ENCODE data around the gene KIAA0586.
"Not testable (repeated sequence)": the region's sequence is repeated elsewhere in the genome, so short reads cannot be mapped to it uniquely, and the experiment has no call there.

The KIAA0586 gene

GRCh38 chr14:58501214-58501816, 73.8 kb downstream of the KIAA0586 start:
- H3K36me3 ChIP-seq (ENCODE audit: insufficient read depth, low read depth, low read length) = peaks cover 15% of the 10 kb centered on the region
- H3K9me3 ChIP-seq (ENCODE audit: insufficient read depth, low read depth, low read length) = no peaks in the 10 kb centered on the region
- no peak overlapping the region for H3K9ac ChIP-seq (ENCODE audit: low read depth, low read length)

GRCh38 chr14:58513272-58513671, 85.8 kb downstream of the KIAA0586 start:
- no peak overlapping the region for H3K9ac ChIP-seq (ENCODE audit: low read depth, low read length)
- no peak overlapping the region for H3K4me3 ChIP-seq (ENCODE audit: low read length)
- H3K9me3 ChIP-seq (ENCODE audit: insufficient read depth, low read depth, low read length) = peaks cover 3% of the 10 kb centered on the region; the same call in 1 of the 2 replicates
- peaks cover 5% of the 10 kb centered on the region; the same call in 1 of the 2 replicates for H3K36me3 ChIP-seq (ENCODE audit: insufficient read depth, low read depth, low read length)
- no peaks in the 10 kb centered on the region for H3K27me3 ChIP-seq (ENCODE audit: insufficient read depth, low read length)
- no peak overlapping the region for H3K27ac ChIP-seq (ENCODE audit: low read length)
- no peaks in the 10 kb centered on the region for H3K4me1 ChIP-seq (ENCODE audit: insufficient read depth, low read length)

More at GRCh38 chr14:58501214-58501816, 73.8 kb downstream of the KIAA0586 start:
- Histone ChIP-seq H3K27ac (ENCODE audit: low read length) (no peak overlapping the region), H3K4me1 (ENCODE audit: insufficient read depth, low read length) (no peaks in the 10 kb centered on the region), H3K27me3 (ENCODE audit: insufficient read depth, low read length) (no peaks in the 10 kb centered on the region), H3K4me3 (ENCODE audit: low read length) (no peak overlapping the region)

DNA sequence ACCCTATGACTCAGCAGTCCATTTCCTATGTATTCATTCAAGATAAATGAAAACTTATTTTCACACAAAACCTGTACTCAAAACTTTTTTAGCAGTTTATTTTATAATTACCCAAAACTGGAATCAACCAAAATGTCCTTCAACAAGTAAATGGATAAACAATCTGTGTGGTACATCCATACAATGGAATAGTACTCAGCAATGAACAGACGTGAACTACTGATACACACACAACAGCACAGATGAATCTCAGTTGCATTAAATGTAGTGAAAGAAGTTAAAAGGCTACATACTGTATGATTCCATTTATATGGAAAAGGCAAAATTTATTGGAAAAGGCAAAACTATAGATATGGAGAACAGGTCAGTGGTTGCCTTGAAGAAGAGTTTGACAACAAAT, 90.1 kb downstream of the KIAA0586 start:
- Histone ChIP-seq H3K4me1 (ENCODE audit: insufficient read depth, low read length) (no peaks in the 10 kb centered on the region), H3K27ac (ENCODE audit: low read length) (no peak overlapping the region), H3K27me3 (ENCODE audit: insufficient read depth, low read length) (no peaks in the 10 kb centered on the region), H3K4me3 (ENCODE audit: low read length) (no peak overlapping the region), H3K36me3 (ENCODE audit: insufficient read depth, low read depth, low read length) (0 out of 2 replicates have a peak, but pooled peaks cover 4% of the 10 kb centered on the region), H3K9me3 (ENCODE audit: insufficient read depth, low read depth, low read length) (peaks cover 3% of the 10 kb centered on the region; the same call in 1 of the 2 replicates), H3K9ac (ENCODE audit: low read depth, low read length) (no peak overlapping the region)

- not testable (repeated sequence) for H3K4me3 ChIP-seq (ENCODE audit: low read length); H3K9me3 ChIP-seq (ENCODE audit: insufficient read depth, low read depth, low read length); H3K27ac ChIP-seq (ENCODE audit: low read length); H3K9ac ChIP-seq (ENCODE audit: low read depth, low read length); H3K36me3 ChIP-seq (ENCODE audit: insufficient read depth, low read depth, low read length); H3K27me3 ChIP-seq (ENCODE audit: insufficient read depth, low read length); H3K4me1 ChIP-seq (ENCODE audit: insufficient read depth, low read length)
Observed at GRCh38 chr14:58525691-58526090, 98.2 kb downstream of the KIAA0586 start.

- H3K9ac ChIP-seq (ENCODE audit: low read depth, low read length) = no peak overlapping the region
- no peaks in the 10 kb centered on the region for H3K4me1 ChIP-seq (ENCODE audit: insufficient read depth, low read length)
- H3K9me3 ChIP-seq (ENCODE audit: insufficient read depth, low read depth, low read length) = no peaks in the 10 kb centered on the region
- no peaks in the 10 kb centered on the region for H3K36me3 ChIP-seq (ENCODE audit: insufficient read depth, low read depth, low read length)
- no peak overlapping the region for H3K27ac ChIP-seq (ENCODE audit: low read length)
- no peak overlapping the region for H3K4me3 ChIP-seq (ENCODE audit: low read length)
- no peaks in the 10 kb centered on the region for H3K27me3 ChIP-seq (ENCODE audit: insufficient read depth, low read length)
Observed at GRCh38 chr14:58533446-58533845, 105.9 kb downstream of the KIAA0586 start.

- Histone ChIP-seq H3K36me3 (ENCODE audit: insufficient read depth, low read depth, low read length) (no peaks in the 10 kb centered on the region), H3K4me3 (ENCODE audit: low read length) (no peak overlapping the region), H3K27ac (ENCODE audit: low read length) (no peak overlapping the region), H3K9me3 (ENCODE audit: insufficient read depth, low read depth, low read length) (no peaks in the 10 kb centered on the region), H3K27me3 (ENCODE audit: insufficient read depth, low read length) (no peaks in the 10 kb centered on the region), H3K4me1 (ENCODE audit: insufficient read depth, low read length) (no peaks in the 10 kb centered on the region), H3K9ac (ENCODE audit: low read depth, low read length) (no peak overlapping the region)
Observed at GRCh38 chr14:58535044-58535443, 107.5 kb downstream of the KIAA0586 start.

GRCh38 chr14:58537004-58537403, 109.5 kb downstream of the KIAA0586 start:
- Histone ChIP-seq H3K27me3 (ENCODE audit: insufficient read depth, low read length) (no peaks in the 10 kb centered on the region), H3K4me1 (ENCODE audit: insufficient read depth, low read length) (no peaks in the 10 kb centered on the region), H3K4me3 (ENCODE audit: low read length) (no peak overlapping the region), H3K9me3 (ENCODE audit: insufficient read depth, low read depth, low read length) (no peaks in the 10 kb centered on the region), H3K9ac (ENCODE audit: low read depth, low read length) (no peak overlapping the region), H3K36me3 (ENCODE audit: insufficient read depth, low read depth, low read length) (no peaks in the 10 kb centered on the region), H3K27ac (ENCODE audit: low read length) (no peak overlapping the region)

GRCh38 chr14:58540749-58541632, 113.5 kb downstream of the KIAA0586 start:
- Histone ChIP-seq H3K4me1 (ENCODE audit: insufficient read depth, low read length) (no peaks in the 10 kb centered on the region), H3K27me3 (ENCODE audit: insufficient read depth, low read length) (no peaks in the 10 kb centered on the region), H3K9ac (ENCODE audit: low read depth, low read length) (no peak overlapping the region), H3K36me3 (ENCODE audit: insufficient read depth, low read depth, low read length) (no peaks in the 10 kb centered on the region), H3K9me3 (ENCODE audit: insufficient read depth, low read depth, low read length) (no peaks in the 10 kb centered on the region), H3K4me3 (ENCODE audit: low read length) (no peak overlapping the region), H3K27ac (ENCODE audit: low read length) (no peak overlapping the region)

- H3K4me3 ChIP-seq (ENCODE audit: low read length) = no peak overlapping the region
- no peaks in the 10 kb centered on the region for H3K27me3 ChIP-seq (ENCODE audit: insufficient read depth, low read length)
- no peak overlapping the region for H3K9ac ChIP-seq (ENCODE audit: low read depth, low read length)
- no peaks in the 10 kb centered on the region for H3K4me1 ChIP-seq (ENCODE audit: insufficient read depth, low read length)
- no peaks in the 10 kb centered on the region for H3K36me3 ChIP-seq (ENCODE audit: insufficient read depth, low read depth, low read length)
- H3K27ac ChIP-seq (ENCODE audit: low read length) = no peak overlapping the region
- H3K9me3 ChIP-seq (ENCODE audit: insufficient read depth, low read depth, low read length) = no peaks in the 10 kb centered on the region
Observed at GRCh38 chr14:58541633-58542022, 114.1 kb downstream of the KIAA0586 start.

DNA sequence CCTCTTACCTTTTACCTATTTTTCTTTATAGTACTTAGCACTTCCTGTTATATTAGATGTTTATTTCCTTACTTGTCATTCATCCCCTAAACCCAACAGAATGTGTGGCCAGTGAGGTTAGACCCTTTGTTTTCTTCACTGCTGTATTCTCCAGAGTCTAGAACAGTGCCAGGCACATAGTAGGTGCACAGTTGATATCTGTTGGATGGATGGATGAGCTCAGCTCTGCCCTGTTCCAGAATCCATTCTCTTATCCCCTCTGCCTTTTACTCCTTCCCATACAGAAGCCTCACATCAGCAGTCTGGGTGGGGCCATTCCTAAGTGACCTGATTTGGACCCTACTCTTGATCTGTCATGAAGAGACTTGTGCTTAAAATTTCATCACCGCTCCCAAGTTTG, 115.7 kb downstream of the KIAA0586 start:
- Histone ChIP-seq H3K9me3 (ENCODE audit: insufficient read depth, low read depth, low read length) (no peaks in the 10 kb centered on the region), H3K27me3 (ENCODE audit: insufficient read depth, low read length) (no peaks in the 10 kb centered on the region), H3K4me1 (ENCODE audit: insufficient read depth, low read length) (no peaks in the 10 kb centered on the region), H3K36me3 (ENCODE audit: insufficient read depth, low read depth, low read length) (no peaks in the 10 kb centered on the region), H3K27ac (ENCODE audit: low read length) (no peak overlapping the region), H3K4me3 (ENCODE audit: low read length) (no peak overlapping the region), H3K9ac (ENCODE audit: low read depth, low read length) (no peak overlapping the region)

DNA sequence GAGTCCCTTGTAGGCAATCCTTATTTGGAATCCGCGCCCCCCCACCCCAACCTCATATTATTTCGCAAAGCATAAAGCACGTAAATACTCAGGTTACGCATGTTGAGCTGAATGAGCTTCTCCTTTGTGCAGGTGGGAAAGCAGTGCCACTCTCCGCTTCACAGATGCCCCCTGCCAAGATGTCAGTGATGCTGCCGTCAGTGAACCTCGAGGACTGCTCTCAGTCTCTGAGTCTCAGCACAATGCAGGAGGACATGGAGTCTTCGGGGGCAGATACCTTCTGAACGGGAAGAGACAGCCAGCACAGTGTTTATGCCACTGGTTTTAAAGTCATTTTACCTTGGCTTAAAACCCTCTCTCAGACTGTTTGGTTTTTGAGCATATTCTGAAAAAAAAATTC, 120.1 kb downstream of the KIAA0586 start:
- no peaks in the 10 kb centered on the region for H3K4me1 ChIP-seq (ENCODE audit: insufficient read depth, low read length)
- no peak overlapping the region for H3K4me3 ChIP-seq (ENCODE audit: low read length)
- H3K27me3 ChIP-seq (ENCODE audit: insufficient read depth, low read length) = no peaks in the 10 kb centered on the region
- no peak overlapping the region for H3K27ac ChIP-seq (ENCODE audit: low read length)
- no peaks in the 10 kb centered on the region for H3K9me3 ChIP-seq (ENCODE audit: insufficient read depth, low read depth, low read length)
- H3K36me3 ChIP-seq (ENCODE audit: insufficient read depth, low read depth, low read length) = no peaks in the 10 kb centered on the region
- no peak overlapping the region for H3K9ac ChIP-seq (ENCODE audit: low read depth, low read length)
